Measurements from ENCODE around the gene VPS37B. TPM values are rescaled to one million over a fixed set of nuclear protein-coding genes. Genes with fewer than 3 reads are reported as not detected.

The VPS37B gene
- total RNA-seq, 1 donor from 2014 or later = 31.7 TPM

- intact Hi-C loops (cut with micrococcal nuclease) = no loop called here
These were observed 11.7 kb downstream of the VPS37B start for GRCh38 chr12:122884091-122884826.

- intact Hi-C loops (cut with micrococcal nuclease) = no loop called here
These were observed 12.9 kb downstream of the VPS37B start for GRCh38 chr12:122882908-122883558.

DNA sequence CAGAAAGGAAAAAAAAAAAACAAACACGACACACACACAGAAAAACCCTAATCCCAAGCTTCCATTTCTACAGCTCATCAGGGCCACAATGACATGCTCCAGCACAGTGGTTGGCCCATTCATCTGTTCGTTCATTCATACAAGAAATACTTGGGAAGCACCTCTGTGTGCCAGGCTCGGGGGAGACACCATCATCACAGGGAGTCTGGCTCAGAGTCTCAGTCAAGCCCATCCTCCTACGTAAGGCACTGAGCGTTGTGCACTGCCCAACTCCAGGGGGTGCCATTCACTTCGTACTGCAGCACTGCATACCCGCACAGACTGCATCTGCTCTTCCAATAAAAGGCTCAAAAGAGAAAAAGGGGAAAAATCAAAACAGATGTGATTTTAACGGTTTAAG is 15.3 kb downstream of the VPS37B start:
- intact Hi-C loops (cut with micrococcal nuclease) = no loop called here

DNA sequence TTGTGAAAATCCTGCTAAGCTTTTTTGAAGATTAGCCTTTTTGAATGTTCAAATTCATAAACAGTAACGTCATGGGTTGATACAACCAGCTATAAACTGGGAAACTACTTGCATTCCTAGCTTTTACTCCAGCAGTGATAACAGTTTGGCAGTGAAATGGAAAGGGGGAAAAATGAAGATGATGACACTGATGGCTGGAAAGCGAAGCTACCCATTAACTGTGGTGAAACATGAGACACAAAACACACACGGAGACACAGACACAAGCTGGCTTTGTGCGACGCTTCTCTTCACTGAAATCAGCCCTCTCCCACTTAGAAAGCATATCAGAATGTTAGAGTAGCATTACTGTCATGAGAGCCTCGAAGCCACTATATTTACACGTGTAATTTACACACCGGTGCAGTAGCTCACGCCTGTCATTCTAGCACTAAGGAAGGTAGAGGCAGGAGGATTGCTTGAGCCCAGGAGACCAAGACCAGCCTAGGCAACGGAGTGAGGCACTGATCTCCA is 15.7 kb downstream of the VPS37B start:
- intact Hi-C loops (cut with micrococcal nuclease) = no loop called here

- intact Hi-C loops (cut with micrococcal nuclease) = loop anchor here (5.0 kb wide), 1 partner anchor 358 kb away; no protein-coding TSS in a partner anchor
These were observed 16.9 kb downstream of the VPS37B start for GRCh38 chr12:122878780-122879612.

GRCh38 chr12:122876731-122877130 is 19.2 kb downstream of the VPS37B start:
- intact Hi-C loops (cut with micrococcal nuclease) = loop anchor here (5.0 kb wide), 1 partner anchor 361 kb away; no protein-coding TSS in a partner anchor

DNA sequence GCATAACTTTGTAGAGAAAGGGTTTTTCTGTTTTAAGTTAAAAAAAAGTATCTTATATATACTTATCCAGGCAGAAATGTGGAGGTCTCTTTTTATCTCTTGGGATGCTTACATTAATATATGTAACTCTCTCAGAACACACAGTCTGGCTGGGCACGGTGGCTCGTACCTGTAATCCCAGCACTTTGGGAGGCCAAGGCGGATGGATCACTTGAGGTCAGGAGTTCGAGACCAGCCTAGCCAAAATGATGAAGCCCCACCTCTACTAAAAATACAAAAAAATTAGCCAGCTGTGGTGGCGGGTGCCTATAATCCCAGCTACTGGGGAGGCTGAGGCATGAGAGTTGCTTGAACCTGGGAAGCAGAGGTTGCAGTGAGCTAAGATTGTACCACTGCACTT is 19.6 kb downstream of the VPS37B start:
- intact Hi-C loops (cut with micrococcal nuclease) = loop anchor here (5.0 kb wide), 1 partner anchor 361 kb away; no protein-coding TSS in a partner anchor

- intact Hi-C loops (cut with micrococcal nuclease) = loop anchor here (1.0 to 5.0 kb wide), 2 partner anchors 23 to 362 kb away; no protein-coding TSS in a partner anchor
These were observed 20.2 kb downstream of the VPS37B start for GRCh38 chr12:122875590-122876220.

- intact Hi-C loops (cut with micrococcal nuclease) = loop anchor here (5.0 kb wide), 1 partner anchor 82 kb away; no protein-coding TSS in a partner anchor
These were observed 21.8 kb downstream of the VPS37B start for GRCh38 chr12:122874081-122874480.

- intact Hi-C loops (cut with micrococcal nuclease) = loop anchor here (2.0 to 5.0 kb wide), 3 partner anchors 15 to 81 kb away; no protein-coding TSS in a partner anchor
These were observed 22.4 kb downstream of the VPS37B start for GRCh38 chr12:122873540-122873939.

- intact Hi-C loops (cut with micrococcal nuclease) = loop anchor here (1.0 to 5.0 kb wide), 4 partner anchors 16 to 81 kb away; no protein-coding TSS in a partner anchor
These were observed 23.0 kb downstream of the VPS37B start for GRCh38 chr12:122872815-122873361.

DNA sequence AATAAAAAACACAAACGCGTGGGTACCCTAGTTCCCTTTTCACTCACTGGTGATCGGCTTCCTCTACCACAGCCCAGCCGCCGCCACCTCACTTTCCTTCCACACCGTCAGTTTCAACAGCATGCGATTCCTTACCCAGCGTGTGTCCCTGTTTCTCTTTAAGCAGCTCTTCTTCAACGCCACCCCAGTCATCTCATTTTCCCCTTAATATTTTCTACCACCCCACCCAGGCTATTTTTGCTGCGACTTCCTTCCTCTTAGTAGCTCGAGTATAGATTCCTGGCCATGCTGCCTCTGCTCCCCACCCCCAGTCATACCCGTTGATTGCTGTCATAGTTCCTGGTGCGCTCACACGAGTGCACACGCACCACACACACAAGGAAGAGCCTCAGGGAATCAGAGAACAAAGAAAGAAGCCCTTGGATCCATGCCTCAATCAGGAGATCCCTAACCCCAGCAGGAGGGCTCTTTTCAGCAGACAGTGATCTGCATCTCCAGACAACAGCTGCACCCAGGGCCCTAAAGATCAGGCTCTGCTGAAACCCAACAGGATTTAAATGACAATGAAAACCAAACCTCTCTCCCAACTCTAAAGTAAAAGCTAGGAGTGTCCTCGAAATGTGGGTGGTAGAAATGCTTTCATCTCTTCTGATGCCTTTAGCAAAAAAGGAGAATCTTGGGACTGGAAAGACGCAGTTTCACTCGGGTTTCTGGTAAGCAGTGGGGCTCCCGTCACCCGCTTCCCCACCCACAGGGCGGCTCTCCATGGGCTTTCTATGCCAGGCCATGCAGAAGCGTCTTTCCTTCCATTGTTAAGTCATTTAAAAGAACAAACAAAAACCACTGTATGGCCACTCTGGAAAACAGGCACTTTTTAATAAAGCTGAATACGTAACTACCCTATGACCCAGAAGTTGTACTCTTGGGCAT is 23.8 kb downstream of the VPS37B start:
- intact Hi-C loops (cut with micrococcal nuclease) = loop anchor here (1.0 to 5.0 kb wide), 4 partner anchors 17 to 80 kb away; no protein-coding TSS in a partner anchor

DNA sequence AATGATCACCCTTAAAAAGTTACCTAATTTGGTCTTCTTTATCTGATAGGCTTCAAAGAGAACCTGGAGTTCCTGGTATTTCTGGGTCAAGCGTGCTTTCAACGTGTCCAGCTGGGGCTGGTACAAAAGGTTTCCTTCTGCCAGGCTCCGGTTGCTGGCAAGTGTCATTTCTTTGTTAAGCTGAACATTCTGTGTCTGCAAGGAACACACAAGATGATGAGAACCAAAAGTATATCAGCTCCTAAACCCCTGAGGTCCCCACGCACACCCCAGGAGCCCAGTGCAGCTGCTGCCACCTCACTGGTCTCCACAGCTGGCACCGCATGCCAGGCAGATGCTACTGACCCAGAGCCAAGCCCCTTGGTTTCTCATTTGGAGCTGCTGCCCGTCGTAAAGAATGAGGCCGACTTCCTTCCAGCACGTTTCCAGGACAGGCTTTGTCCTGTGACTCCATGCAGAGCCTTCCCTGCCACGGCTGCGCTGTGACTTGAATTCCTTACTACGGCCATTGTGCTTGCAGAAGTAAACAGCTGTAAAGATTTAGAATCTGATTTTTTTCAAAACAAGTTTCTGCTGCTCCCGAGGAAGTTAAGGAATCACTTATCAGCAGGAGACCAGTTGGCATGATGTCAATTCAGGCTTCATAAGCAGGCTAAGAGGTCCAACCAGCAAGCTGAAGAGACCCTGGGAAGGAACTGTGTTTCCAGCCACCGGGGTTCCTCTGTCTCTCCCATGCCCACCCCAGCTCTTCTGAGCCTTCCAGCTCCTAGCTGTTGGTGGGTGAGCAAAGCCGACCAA is 24.9 kb downstream of the VPS37B start:
- intact Hi-C loops (cut with micrococcal nuclease) = loop anchor here (5.0 kb wide), 1 partner anchor 79 kb away; no protein-coding TSS in a partner anchor

- intact Hi-C loops (cut with micrococcal nuclease) = loop anchor here (5.0 kb wide), 1 partner anchor 78 kb away; no protein-coding TSS in a partner anchor
These were observed 25.6 kb downstream of the VPS37B start for GRCh38 chr12:122870163-122870842.

DNA sequence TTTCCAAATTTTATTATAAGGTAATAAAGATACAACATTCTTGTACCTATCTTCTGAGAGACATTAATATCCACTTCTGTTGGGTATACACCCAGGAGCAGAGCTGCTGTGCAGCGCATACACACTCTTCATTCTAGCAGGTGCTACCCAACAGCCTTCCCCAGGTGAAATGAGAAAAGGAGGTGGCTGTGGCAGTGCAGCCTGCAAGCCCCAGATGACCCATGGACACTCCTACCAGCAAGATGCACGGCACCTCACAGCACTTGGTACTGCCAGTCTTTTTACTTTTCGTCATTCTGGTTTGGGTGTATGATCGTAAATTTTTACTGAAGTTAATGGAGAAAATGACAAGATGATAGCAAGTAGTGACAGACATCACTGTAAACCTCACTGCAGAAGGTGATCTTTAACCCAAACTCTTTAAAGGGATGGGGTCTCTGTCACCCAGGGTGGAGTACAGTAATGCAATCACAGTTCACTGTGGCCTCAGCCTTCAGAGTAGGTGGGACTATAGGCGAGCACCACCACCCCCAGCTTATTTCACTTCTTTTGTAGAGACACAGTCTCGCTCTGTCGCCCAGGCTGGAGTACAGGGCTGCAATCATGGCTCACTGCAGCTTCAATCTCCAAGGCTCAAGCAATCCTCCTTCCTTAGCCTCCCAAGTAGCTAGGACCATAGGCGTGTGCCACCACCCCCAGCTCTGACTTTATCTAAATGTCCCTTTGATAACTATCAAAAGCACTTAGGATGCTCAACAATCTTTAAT is 26.5 kb downstream of the VPS37B start:
- intact Hi-C loops (cut with micrococcal nuclease) = no loop called here

DNA sequence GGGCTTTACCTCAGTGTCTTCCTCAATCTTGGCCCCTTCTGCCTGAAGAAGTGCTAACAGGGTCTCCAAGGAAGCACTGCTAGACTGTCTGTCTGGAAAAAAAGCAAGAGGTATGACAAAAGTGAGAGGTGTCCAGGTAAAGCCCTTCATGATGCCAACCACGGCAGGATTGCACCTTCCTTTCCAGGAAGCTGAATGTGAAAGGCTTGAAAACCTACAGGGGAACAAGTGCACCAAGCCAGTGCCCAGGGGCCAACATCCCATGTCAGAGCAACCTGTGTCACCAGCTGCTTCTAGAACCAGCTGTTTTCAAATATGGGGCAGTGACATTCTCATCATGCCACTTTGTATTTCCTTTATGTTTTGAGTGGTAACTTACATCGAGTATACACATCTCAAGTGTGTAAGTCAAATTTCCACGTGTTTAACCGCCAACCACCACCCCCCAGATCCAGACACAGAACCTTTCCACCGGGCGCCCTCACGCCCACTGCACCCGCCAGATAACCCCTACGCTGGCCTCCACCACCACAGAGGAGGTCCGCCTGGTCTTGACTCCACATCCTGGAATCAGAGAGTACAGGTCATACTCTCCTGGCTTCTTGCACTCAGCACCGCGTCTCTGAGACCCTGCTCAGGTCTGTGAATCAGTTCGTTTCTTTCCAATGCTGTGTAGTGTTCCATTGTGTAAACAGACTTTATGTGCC is 27.3 kb downstream of the VPS37B start:
- intact Hi-C loops (cut with micrococcal nuclease) = no loop called here
